GM21423 (cell line): Measurements from ENCODE around the gene NRG3.

Experiments
- ATAC-seq: cut with Tn5 transposase; IDR thresholded peaks from one replicate; pipeline ENCODE4 v1.9.1; 2021; ENCODE audit warnings: mild to moderate bottlenecking, moderate library complexity; ENCODE audit not compliant: unreplicated experiment

NRG3 gene

GRCh38 chr10:82757901-82758300 lies 882.9 kb downstream of the NRG3 start:
- ATAC-seq: no peak

- no peak for ATAC-seq
Measured at GRCh38 chr10:82759050-82759449, 884.1 kb downstream of the NRG3 start.

- no peak for ATAC-seq
Measured at GRCh38 chr10:82762641-82763040, 887.6 kb downstream of the NRG3 start.

- ATAC-seq: no peak
Measured at GRCh38 chr10:82768040-82768439, 893.0 kb downstream of the NRG3 start.

- no peak for ATAC-seq
Measured at GRCh38 chr10:82778908-82779307, 903.9 kb downstream of the NRG3 start.

- ATAC-seq: no peak
Measured at GRCh38 chr10:82796510-82796909, 921.5 kb downstream of the NRG3 start.

GRCh38 chr10:82801289-82801688 lies 926.3 kb downstream of the NRG3 start:
- no peak for ATAC-seq

- ATAC-seq: no peak
Measured at GRCh38 chr10:82811621-82812020, 936.6 kb downstream of the NRG3 start.

- ATAC-seq: no peak
Measured at GRCh38 chr10:82813856-82814255, 938.9 kb downstream of the NRG3 start.

GRCh38 chr10:82814635-82815034 lies 939.6 kb downstream of the NRG3 start:
- no peak for ATAC-seq

GRCh38 chr10:82815680-82816079 lies 940.7 kb downstream of the NRG3 start:
- no peak for ATAC-seq

GRCh38 chr10:82817676-82818422 lies 942.9 kb downstream of the NRG3 start:
- ATAC-seq: no peak

- no peak for ATAC-seq
Measured at GRCh38 chr10:82821043-82821442, 946.0 kb downstream of the NRG3 start.

- no peak for ATAC-seq
Measured at GRCh38 chr10:82826132-82826531, 951.1 kb downstream of the NRG3 start.

GRCh38 chr10:82827901-82828300 lies 952.9 kb downstream of the NRG3 start:
- ATAC-seq: no peak

GRCh38 chr10:82847242-82847641 lies 972.2 kb downstream of the NRG3 start:
- no peak for ATAC-seq

GRCh38 chr10:82850191-82850590 lies 975.2 kb downstream of the NRG3 start:
- no peak for ATAC-seq

- no peak for ATAC-seq
Measured at GRCh38 chr10:82856957-82857613, 982.1 kb downstream of the NRG3 start.

- ATAC-seq: no peak
Measured at GRCh38 chr10:82861889-82862288, 986.9 kb downstream of the NRG3 start.

- ATAC-seq: no peak
Measured at GRCh38 chr10:82865366-82865765, 990.4 kb downstream of the NRG3 start.

GRCh38 chr10:82866424-82867020 lies 991.5 kb downstream of the NRG3 start:
- no peak for ATAC-seq

- no peak for ATAC-seq
Measured at GRCh38 chr10:82867056-82867455, 992.1 kb downstream of the NRG3 start.
